ENCODE data around the gene DNAJC1.
"Not testable (repeated sequence)": the region's sequence is repeated elsewhere in the genome, so short reads cannot be mapped to it uniquely, and the experiment has no call there.

The DNAJC1 gene

DNA sequence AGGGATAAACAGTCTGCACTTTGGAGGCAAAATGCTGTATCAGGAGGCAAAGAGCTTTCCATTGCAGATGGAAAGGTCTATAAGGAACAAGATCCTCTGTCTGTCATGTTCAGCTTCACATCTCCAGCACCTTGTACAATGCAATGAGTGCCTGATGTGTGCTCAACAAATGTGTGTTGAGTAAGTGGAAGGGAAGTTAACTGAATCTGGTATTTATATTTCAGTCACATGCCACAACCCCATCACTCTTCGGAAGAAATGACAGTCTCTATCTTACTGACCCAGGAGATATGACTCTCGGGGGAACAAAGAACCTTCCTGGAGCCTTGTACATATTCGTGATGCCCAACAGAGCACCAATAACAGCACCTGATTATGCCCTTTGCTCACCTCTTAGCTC lies 20.0 kb upstream of the DNAJC1 start:
- Mint-ChIP-seq H3K4me1 (ENCODE audit: low read depth in 2 of 2) (peaks cover 12 to 16% of the 10 kb centered on the region in 2 donors), H3K36me3 (ENCODE audit: insufficient read depth) (no peaks in the 10 kb centered on the region), H3K9me3 (no peaks in the 10 kb centered on the region), H3K27me3 (peaks cover 4 to 8% of the 10 kb centered on the region in 2 donors), H3K27ac (peak overlapping the region in 1 of 2 donors; percentile 79), H3K4me3 (no peak overlapping the region)
- no peak for ATAC-seq (replicated peaks)
- no peak for DNase-seq

DNA sequence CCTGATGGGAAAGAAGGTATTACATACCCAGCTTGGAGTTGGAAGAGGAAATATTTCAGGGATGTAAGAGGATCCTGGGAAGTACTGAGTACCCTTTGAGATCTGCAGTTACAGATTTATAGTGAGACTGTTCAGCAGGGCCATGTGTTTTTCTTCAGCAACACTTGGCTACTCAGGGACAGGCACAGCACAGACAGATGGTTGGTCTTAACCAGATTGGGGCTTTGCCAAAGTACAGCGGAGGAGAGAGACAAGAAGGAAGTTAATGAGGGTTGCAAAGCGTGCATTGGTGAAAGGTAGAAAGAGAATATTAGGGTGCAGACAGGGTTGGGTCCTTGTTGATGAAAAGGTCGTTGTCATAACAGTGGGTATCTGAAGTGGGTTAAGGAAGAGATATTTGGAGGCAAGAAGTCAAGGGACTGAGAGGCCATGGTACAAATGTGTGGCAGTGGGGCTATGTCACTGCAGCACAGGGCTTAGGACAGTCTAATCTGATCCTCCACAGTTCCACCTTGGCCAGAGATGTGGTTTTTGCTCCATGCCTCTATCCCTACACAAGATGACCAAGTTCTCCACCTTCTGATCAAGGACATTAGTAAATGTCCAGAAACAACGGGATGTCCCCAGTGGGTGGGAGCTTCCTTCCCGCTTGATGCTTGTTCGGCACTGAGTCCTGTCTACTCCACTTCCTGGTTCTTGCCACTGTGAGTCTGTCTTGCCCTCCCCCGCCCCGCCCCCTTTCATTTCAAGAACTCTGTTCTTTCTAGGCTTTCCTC lies 18.9 kb upstream of the DNAJC1 start:
- Mint-ChIP-seq H3K9me3 (no peaks in the 10 kb centered on the region), H3K27me3 (peaks cover 0 to 7% of the 10 kb centered on the region in 2 donors), H3K4me3 (peak overlapping the region; percentile 3 to 37), H3K4me1 (ENCODE audit: low read depth in 2 of 2) (peaks cover 12 to 16% of the 10 kb centered on the region in 2 donors), H3K27ac (peak overlapping the region; percentile 11 to 79), H3K36me3 (ENCODE audit: insufficient read depth) (no peaks in the 10 kb centered on the region)
- ATAC-seq (replicated peaks) (peak; percentile 92), DNase-seq (peak in 2 of 3 experiments; percentile 16 to 29)

DNA sequence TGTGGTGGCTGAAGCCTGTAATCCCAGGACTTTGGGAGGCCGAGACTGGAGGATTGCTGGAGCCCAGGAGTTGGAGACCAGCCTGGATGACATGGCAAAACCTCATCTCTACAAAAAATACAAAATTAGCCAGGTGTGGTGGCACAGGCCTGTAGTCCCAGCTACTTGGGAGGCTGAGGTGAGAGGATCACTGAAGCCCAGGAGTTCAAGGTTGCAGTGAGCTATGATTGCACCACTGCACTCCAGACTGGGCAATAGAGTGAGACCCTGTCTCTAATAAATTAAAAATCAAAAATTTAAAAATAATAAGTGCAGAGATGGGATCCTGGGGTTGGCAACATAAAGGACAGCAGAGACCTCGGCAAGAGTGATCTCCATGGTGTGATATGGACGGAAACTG lies 17.6 kb upstream of the DNAJC1 start:
- Mint-ChIP-seq H3K4me1 (ENCODE audit: low read depth in 2 of 2) (peaks cover 12 to 16% of the 10 kb centered on the region in 2 donors), H3K27me3 (peaks cover 0 to 12% of the 10 kb centered on the region in 2 donors)
- not testable (repeated sequence) for H3K4me3 Mint-ChIP-seq; H3K36me3 Mint-ChIP-seq (ENCODE audit: insufficient read depth); ATAC-seq (replicated peaks); DNase-seq; H3K27ac Mint-ChIP-seq; H3K9me3 Mint-ChIP-seq

DNA sequence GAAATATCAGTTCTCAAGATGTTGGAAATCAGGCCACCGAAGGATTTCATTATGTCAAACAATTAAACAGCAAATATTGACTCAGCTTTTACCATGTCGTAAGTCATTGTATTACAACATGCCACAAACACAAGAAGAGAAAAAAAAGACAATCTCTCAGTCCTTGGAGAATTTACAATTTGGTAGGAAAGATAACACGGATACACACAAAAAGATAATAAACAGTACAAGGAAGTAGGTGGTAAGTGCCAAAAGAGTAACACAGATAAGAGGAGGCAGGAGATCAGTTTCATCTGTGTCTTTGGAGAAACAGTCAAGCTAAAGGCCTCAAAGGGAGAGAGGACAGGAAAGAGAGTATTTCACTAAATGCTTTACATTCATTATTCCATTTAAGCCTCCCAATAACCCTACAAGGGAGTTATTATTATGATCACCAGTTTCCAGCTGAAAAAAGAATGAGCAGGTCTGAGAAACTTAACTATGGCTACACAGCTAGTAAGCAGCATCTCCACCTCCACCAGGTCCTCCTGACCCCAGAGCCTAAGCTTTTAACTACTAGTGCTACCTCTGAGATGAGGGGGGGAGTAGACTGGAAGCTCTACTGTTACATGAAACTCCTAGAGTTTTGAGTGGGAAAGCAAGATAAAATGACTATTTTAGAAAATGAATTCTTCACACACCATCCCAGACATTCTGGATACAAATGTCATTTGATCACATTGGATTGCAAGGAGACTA lies 13.9 kb upstream of the DNAJC1 start:
- H3K27ac Mint-ChIP-seq = no peak overlapping the region
- H3K9me3 Mint-ChIP-seq = no peaks in the 10 kb centered on the region
- H3K36me3 Mint-ChIP-seq (ENCODE audit: insufficient read depth) = no peaks in the 10 kb centered on the region
- H3K27me3 Mint-ChIP-seq = peaks cover 4 to 12% of the 10 kb centered on the region in 2 donors
- no peak overlapping the region for H3K4me3 Mint-ChIP-seq
- peaks cover 6 to 7% of the 10 kb centered on the region in 2 donors for H3K4me1 Mint-ChIP-seq (ENCODE audit: low read depth in 2 of 2)
- ATAC-seq (replicated peaks) (no peak), DNase-seq (no peak)

DNA sequence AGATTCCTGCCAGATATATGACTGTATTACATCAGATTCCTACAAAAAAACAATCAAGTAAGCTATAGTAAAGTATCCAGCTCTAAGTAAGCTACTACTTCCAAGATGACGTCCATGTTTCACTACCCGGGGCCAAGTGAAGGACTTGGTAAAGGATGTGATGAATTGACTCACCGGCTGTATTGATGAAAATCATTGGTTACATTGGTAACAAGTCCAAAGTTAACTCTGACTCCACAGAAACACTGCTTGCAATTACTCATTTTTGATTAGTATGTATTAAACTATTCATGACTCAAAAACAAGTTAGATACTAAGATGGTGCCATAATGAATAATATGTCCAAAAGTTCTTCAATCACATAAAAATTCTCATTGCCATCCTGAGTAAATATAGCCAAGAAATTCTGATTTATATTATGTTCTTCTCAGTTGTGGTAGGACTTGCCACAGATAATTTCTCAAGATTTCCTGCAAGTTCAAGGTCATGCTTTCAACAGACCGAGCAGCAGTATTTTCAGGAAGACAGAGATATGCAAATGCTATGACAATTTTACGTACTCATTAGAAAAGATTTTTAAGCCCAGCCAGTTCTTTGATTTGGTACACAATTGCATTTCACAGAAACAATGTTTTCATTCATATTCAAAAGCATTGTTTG lies 12.6 kb upstream of the DNAJC1 start:
- DNase-seq (no peak), ATAC-seq (replicated peaks) (no peak)
- H3K4me1 Mint-ChIP-seq (ENCODE audit: low read depth in 2 of 2) = no peaks in the 10 kb centered on the region
- H3K27me3 Mint-ChIP-seq = peaks cover 10 to 12% of the 10 kb centered on the region in 2 donors
- no peaks in the 10 kb centered on the region for H3K9me3 Mint-ChIP-seq
- no peak overlapping the region for H3K4me3 Mint-ChIP-seq
- H3K36me3 Mint-ChIP-seq (ENCODE audit: insufficient read depth) = peaks cover 4% of the 10 kb centered on the region
- no peak overlapping the region for H3K27ac Mint-ChIP-seq

DNA sequence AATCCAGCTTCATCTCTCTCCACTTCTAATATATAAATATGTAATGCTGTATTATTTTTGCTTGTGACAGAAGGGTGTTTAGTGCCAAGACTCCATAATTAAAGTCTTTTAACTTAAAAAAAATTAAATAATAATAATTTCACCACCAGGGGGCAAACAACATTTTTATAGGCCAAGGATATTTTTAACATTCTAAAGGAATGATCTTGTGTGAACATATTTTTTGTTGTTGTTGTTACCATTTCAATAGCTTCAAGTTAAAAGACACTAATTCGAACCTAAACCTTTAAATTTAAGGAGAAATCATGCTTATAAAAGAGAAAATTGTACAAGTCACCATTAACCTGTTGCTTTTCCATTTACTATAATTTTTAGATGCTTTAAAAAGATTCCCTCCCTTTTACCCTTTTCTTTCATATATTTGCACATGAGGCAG lies 7.5 kb upstream of the DNAJC1 start:
- Mint-ChIP-seq H3K27me3 (peaks cover 5 to 19% of the 10 kb centered on the region in 2 donors), H3K4me3 (no peak overlapping the region), H3K27ac (no peak overlapping the region), H3K9me3 (peaks cover 0 to 2% of the 10 kb centered on the region in 2 donors), H3K4me1 (ENCODE audit: low read depth in 2 of 2) (no peaks in the 10 kb centered on the region), H3K36me3 (ENCODE audit: insufficient read depth) (peaks cover 4% of the 10 kb centered on the region)
- no peak for DNase-seq
- ATAC-seq (replicated peaks) = no peak

DNA sequence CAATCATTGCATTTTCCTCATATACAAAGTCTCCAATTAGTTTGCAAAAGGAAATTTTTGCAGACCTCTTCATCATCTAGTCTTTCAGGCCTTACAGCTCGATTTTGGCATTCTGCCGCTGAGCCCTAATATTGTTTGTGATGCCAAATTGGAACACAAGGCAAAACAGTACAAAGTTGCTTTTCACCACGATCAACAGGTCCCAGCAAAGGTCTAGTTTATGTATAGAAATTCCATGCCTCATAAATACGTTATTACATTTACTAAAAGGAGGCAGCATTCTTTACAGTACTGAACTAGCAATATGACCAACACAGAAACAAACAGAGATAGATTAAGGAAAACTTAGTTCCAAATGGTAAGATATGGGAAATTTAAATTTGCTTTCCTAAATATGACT lies 7.0 kb upstream of the DNAJC1 start:
- no peak for ATAC-seq (replicated peaks)
- Mint-ChIP-seq H3K4me1 (ENCODE audit: low read depth in 2 of 2) (no peaks in the 10 kb centered on the region), H3K27me3 (peaks cover 5 to 20% of the 10 kb centered on the region in 2 donors)

DNA sequence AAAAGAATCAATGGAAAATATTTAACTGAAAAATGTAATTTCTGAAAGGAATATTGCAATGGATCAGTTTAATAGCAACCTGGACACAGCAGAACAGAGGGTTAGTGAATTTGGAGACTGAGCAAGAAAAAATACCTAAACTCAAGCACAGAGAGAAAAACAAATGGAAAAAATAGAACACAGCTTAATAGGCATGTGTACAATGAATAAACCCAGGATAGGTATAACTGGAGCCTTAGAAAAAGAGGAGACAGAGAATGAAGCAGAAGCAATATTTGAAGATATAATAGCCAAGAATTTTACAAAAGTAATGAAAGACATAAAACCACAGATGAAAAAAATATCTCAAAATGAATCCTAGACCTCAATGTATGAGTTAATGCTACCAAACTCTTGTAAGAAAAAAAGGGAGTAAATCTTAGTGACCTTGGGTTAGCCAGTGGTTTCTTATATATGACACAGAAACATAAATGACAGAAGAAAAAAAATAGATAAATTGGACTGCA lies 2.9 kb upstream of the DNAJC1 start:
- Mint-ChIP-seq H3K9me3 (peaks cover 0 to 2% of the 10 kb centered on the region in 2 donors), H3K27ac (no peak overlapping the region), H3K4me1 (ENCODE audit: low read depth in 2 of 2) (peaks cover 6 to 19% of the 10 kb centered on the region in 2 donors), H3K36me3 (ENCODE audit: insufficient read depth) (peaks cover 17% of the 10 kb centered on the region), H3K4me3 (no peak overlapping the region), H3K27me3 (peaks cover 5 to 10% of the 10 kb centered on the region in 2 donors)
- no peak for DNase-seq
- no peak for ATAC-seq (replicated peaks)

More for the DNA sequence above, 7.0 kb upstream of the DNAJC1 start:
- DNase-seq = no peak
- Mint-ChIP-seq H3K9me3 (peaks cover 0 to 2% of the 10 kb centered on the region in 2 donors), H3K27ac (no peak overlapping the region), H3K36me3 (ENCODE audit: insufficient read depth) (peaks cover 4% of the 10 kb centered on the region), H3K4me3 (no peak overlapping the region)

DNA sequence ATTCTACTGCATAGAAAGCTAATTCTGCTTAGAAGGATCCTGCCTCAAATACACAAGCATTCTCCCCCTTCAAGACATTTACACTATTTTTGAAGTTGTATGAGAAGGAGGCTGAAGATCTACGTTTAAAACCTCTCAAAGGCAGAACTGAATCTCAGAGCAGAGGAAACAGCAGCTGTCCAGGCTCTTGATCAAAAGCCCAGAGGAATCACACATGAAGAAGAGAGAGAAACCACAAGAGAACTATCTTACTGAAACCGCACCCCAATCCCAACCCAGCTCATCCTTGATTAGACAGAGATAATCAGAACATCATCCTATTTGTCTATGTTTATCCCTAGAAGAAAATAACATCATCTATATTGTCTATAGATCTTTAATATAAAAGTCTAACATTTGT lies 2.2 kb upstream of the DNAJC1 start:
- Mint-ChIP-seq H3K36me3 (ENCODE audit: insufficient read depth) (peaks cover 15% of the 10 kb centered on the region), H3K4me1 (ENCODE audit: low read depth in 2 of 2) (peaks cover 6 to 22% of the 10 kb centered on the region in 2 donors), H3K4me3 (no peak overlapping the region), H3K27me3 (peaks cover 5 to 10% of the 10 kb centered on the region in 2 donors), H3K27ac (no peak overlapping the region), H3K9me3 (peaks cover 0 to 2% of the 10 kb centered on the region in 2 donors)
- ATAC-seq (replicated peaks) (no peak), DNase-seq (no peak)

DNA sequence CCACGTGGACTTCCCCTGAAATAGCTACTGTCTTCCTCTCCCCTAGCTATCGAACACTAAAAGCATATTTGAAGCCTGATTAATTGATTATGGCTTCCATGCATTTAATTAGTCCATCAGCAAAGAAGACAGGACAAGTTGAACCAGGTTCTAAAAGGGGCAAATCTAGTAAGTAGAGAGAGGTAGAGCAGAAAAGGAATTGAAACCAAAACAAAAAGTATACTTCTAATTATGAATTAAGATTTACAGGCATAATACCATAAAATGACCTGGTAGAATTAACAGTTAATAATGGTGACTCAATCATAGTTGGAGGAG lies 393 bp upstream of the DNAJC1 start:
- Mint-ChIP-seq H3K36me3 (ENCODE audit: insufficient read depth) (peaks cover 15% of the 10 kb centered on the region), H3K4me3 (peak overlapping the region; percentile 80 to 90), H3K27ac (peak overlapping the region; percentile 84 to 94), H3K27me3 (peaks cover 5 to 10% of the 10 kb centered on the region in 2 donors), H3K4me1 (ENCODE audit: low read depth in 2 of 2) (peaks cover 16 to 38% of the 10 kb centered on the region in 2 donors), H3K9me3 (peaks cover 0 to 2% of the 10 kb centered on the region in 2 donors)
- ATAC-seq (replicated peaks) = no peak
- no peak for DNase-seq

DNA sequence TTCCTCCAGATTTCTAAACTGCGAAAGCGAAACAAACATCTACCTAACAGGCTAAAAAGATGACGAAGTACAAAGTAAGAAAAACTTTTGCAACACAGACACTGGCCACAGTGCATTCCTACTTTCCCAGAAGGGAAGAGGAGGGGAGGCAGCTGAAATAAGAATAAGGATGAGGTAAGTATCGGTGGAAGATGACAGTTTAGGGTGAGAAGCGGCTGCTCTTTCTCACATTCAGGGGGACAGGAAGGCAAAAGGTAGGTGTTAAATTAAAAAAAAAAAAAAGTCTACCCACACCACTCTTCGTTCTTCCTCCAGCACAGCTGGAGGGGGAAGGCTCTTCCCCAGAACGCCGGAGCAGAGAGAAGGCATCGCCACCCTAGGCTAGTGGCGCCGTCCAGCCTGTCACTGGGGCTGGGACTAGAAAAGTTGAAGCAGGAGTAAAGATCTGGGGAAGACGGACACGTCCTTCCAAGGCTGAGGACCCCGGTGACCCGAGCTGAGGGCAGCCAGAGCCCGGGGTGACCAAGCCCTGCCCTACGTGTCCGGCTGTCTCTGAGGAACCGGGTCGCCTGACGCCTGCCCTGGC lies 846 bp downstream of the DNAJC1 start:
- H3K36me3 Mint-ChIP-seq (ENCODE audit: insufficient read depth) = peaks cover 21% of the 10 kb centered on the region
- peaks cover 0 to 2% of the 10 kb centered on the region in 2 donors for H3K9me3 Mint-ChIP-seq
- peak; percentile 42 to 58 (median 48) for DNase-seq
- ATAC-seq (replicated peaks) = peak; percentile 54
- H3K4me1 Mint-ChIP-seq (ENCODE audit: low read depth in 2 of 2) = peaks cover 18 to 47% of the 10 kb centered on the region in 2 donors
- H3K27ac Mint-ChIP-seq = peak overlapping the region; percentile 84 to 94
- peaks cover 5 to 10% of the 10 kb centered on the region in 2 donors for H3K27me3 Mint-ChIP-seq
- peak overlapping the region; percentile 80 to 90 for H3K4me3 Mint-ChIP-seq

DNA sequence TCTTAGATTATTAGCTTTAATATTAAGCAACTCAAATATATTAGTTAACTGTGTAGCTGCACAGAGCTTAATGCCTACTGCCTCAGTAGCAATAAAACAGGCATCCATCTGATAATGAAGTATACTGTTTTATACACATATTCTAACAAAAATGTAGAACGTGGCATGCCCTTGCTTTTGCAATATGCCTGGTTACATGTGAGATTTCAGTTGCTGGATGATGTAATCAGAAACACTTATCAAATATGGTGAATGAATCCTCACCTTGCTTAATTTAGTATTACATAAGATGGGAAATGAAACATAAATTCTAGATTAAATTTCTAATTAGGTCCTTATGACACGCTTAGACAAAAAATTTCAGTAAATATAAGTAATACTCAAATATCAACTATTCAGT lies 8.0 kb downstream of the DNAJC1 start:
- H3K4me3 Mint-ChIP-seq = no peak overlapping the region
- DNase-seq = no peak
- H3K4me1 Mint-ChIP-seq (ENCODE audit: low read depth in 2 of 2) = peaks cover 24 to 47% of the 10 kb centered on the region in 2 donors
- no peak overlapping the region for H3K27ac Mint-ChIP-seq
- no peak for ATAC-seq (replicated peaks)
- peaks cover 6% of the 10 kb centered on the region for H3K36me3 Mint-ChIP-seq (ENCODE audit: insufficient read depth)
- no peaks in the 10 kb centered on the region for H3K27me3 Mint-ChIP-seq
- no peaks in the 10 kb centered on the region for H3K9me3 Mint-ChIP-seq

Measured in effector memory CD8-positive, alpha-beta T cell (primary cell).